ENCODE data around the gene PDCD5.

Gene PDCD5

DNA sequence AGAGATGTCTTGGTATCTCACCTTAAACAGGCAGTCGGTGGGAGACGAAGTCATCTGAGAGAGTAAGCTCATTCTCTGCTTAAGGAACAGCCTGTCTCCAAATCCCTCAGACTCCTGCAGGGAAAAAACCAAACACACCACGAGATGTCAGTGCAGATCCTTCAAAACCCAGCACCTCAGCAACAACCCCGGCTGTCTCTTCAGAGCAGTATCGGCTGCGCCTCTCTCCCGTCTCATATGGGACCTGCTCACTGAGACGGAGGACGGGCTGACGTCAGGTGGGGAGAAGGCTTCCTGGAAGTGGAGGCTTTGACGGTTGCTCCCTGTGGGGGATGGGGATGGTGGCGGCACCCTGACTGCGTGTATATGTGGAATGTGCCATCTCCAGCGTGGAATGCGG, 50.4 kb downstream of the PDCD5 start:
- no peak for DNase-seq (ENCODE audit: low read depth in 2 of 2)

Measured in stimulated activated CD4-positive, alpha-beta T cell treated with anti-CD3 and anti-CD28 coated beads, Interleukin-12 subunit alpha, Interleukin-12 subunit beta, amount 100 ng/mL, for 24 hours (primary cell).